ENCODE results near the gene EHMT1.

DNA sequence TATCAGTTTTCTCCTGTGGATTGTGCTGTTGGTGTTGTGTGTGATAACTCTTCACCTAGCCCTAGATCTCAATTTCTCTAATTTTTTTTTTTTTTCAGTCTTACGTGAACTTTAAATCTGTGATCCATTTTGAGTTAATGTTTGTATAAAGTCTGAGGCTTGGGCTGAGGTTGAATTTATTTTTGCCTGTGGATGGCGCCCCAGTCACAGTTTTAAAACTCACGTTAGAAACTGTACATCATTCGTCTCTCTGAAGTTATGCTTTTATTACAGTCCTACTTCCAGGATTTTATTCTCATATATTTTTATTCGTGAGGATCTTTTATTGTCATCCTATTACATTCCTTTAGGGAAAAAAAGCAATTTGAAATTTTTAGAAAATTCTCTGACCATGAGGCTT is 103.1 kb downstream of the EHMT1 start:
- TF ChIP-seq CBX8 (IDR thresholded peaks at IDR 0.05; ENCODE audit: borderline replicate concordance, low read depth, low read length) = no peak
- TF ChIP-seq CREB1 (IDR thresholded peaks at IDR 0.05) = no peak
- TF ChIP-seq, protein P1, sequence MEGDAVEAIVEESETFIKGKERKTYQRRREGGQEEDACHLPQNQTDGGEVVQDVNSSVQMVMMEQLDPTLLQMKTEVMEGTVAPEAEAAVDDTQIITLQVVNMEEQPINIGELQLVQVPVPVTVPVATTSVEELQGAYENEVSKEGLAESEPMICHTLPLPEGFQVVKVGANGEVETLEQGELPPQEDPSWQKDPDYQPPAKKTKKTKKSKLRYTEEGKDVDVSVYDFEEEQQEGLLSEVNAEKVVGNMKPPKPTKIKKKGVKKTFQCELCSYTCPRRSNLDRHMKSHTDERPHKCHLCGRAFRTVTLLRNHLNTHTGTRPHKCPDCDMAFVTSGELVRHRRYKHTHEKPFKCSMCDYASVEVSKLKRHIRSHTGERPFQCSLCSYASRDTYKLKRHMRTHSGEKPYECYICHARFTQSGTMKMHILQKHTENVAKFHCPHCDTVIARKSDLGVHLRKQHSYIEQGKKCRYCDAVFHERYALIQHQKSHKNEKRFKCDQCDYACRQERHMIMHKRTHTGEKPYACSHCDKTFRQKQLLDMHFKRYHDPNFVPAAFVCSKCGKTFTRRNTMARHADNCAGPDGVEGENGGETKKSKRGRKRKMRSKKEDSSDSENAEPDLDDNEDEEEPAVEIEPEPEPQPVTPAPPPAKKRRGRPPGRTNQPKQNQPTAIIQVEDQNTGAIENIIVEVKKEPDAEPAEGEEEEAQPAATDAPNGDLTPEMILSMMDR (IDR thresholded peaks at IDR 0.05; ENCODE audit: control extremely low read depth in 1 of 3, insufficient read depth in 1 of 3, low read depth in 1 of 3, low read length in 3 of 3) = peak in 2 of 3 experiments; percentile 23 to 32; a peak in 2 of 4 replicates
- TF ChIP-seq HDAC2 (IDR thresholded peaks at IDR 0.05; ENCODE audit: borderline replicate concordance in 1 of 2, low read depth in 2 of 2, low read length in 2 of 2) = no peak
- TF ChIP-seq, protein P2, sequence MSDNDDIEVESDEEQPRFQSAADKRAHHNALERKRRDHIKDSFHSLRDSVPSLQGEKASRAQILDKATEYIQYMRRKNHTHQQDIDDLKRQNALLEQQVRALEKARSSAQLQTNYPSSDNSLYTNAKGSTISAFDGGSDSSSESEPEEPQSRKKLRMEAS (IDR thresholded peaks at IDR 0.05) = no peak
- TF ChIP-seq JUND (IDR thresholded peaks at IDR 0.05; ENCODE audit: low read length) = no peak
- no peak for TF ChIP-seq POLR2A (IDR thresholded peaks at IDR 0.05; ENCODE audit: control extremely low read depth in 1 of 2, low read depth in 2 of 2, low read length in 2 of 2)
- TF ChIP-seq CEBPB (IDR thresholded peaks at IDR 0.05; ENCODE audit: low read depth, low read length) = no peak
- no peak for TF ChIP-seq SAP30 (IDR thresholded peaks at IDR 0.05; ENCODE audit: insufficient read depth, insufficient replicate concordance, low read length)
- no peak for TF ChIP-seq CBX5 (IDR thresholded peaks at IDR 0.05; ENCODE audit: low read depth, low read length)

All from H1 (cell line).